ENCODE results near the gene KIRREL3.

The KIRREL3 gene

DNA sequence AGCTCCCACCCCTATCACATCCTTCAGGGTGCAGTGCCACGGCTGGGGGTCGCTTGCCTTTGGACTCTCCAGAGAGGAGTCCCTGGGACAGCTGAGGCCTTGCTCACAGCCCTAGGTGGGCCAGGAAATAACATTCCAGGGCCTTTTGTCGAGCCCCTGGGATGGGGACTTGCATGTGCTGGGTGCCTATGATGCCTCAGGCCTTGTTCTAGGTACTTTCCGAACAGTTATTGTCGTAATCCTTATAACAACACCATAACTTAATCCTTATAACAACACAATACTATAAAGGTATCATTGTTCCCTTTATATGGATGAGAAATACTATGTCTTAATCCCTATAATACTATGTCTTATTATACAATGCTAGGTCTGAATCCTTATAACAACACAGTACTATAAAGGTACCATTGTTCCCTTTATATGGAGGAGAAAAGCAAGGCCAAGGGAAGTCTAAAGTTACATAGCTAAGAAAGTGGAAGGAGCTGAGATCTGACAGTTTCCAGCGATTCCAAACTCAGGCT lies 408.5 kb downstream of the KIRREL3 start:
- no peak overlapping the region for H3K27ac ChIP-seq
- H3K4me2 ChIP-seq = no peak overlapping the region
- H3K9ac ChIP-seq = no peak overlapping the region
- H3K4me3 ChIP-seq (IDR thresholded peaks at IDR 0.05; ENCODE audit: insufficient read depth, low read depth, low read length) = no peak overlapping the region
- no peaks in the 10 kb centered on the region for H3K4me1 ChIP-seq (ENCODE audit: low read depth, poor library complexity, severe bottlenecking)
- H3K27me3 ChIP-seq (ENCODE audit: insufficient read depth, low read depth) = no peaks in the 10 kb centered on the region
- no peaks in the 10 kb centered on the region for H3K79me2 ChIP-seq (ENCODE audit: insufficient read depth, low read depth)
- no peak overlapping the region for H2AFZ ChIP-seq (ENCODE audit: low read depth)
- TF ChIP-seq, protein P1, sequence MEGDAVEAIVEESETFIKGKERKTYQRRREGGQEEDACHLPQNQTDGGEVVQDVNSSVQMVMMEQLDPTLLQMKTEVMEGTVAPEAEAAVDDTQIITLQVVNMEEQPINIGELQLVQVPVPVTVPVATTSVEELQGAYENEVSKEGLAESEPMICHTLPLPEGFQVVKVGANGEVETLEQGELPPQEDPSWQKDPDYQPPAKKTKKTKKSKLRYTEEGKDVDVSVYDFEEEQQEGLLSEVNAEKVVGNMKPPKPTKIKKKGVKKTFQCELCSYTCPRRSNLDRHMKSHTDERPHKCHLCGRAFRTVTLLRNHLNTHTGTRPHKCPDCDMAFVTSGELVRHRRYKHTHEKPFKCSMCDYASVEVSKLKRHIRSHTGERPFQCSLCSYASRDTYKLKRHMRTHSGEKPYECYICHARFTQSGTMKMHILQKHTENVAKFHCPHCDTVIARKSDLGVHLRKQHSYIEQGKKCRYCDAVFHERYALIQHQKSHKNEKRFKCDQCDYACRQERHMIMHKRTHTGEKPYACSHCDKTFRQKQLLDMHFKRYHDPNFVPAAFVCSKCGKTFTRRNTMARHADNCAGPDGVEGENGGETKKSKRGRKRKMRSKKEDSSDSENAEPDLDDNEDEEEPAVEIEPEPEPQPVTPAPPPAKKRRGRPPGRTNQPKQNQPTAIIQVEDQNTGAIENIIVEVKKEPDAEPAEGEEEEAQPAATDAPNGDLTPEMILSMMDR (conservative IDR thresholded peaks at IDR 0.05; ENCODE audit: low read depth, low read length) = no peak
- no peaks in the 10 kb centered on the region for H4K20me1 ChIP-seq (ENCODE audit: insufficient read depth)
- no peaks in the 10 kb centered on the region for H3K36me3 ChIP-seq (ENCODE audit: insufficient read depth)

DNA sequence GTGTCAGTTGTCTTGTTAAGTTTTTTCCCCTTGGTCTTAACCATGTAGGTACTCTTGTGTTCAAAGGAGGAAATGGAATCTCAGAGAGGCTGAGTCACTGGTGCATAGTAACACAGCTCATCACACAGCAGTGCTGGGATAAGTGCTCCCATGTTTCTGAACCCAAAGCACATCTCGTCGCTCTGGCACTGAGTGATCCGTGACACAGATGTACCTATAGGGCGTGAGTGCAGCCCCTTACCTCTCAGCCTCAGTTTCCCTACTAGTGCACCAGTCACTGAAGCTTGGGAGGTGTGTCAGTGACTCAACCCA lies 411.1 kb downstream of the KIRREL3 start:
- H3K4me1 ChIP-seq (ENCODE audit: low read depth, poor library complexity, severe bottlenecking) = no peaks in the 10 kb centered on the region
- TF ChIP-seq, protein P1 (conservative IDR thresholded peaks at IDR 0.05; ENCODE audit: low read depth, low read length) = no peak
- H2AFZ ChIP-seq (ENCODE audit: low read depth) = no peak overlapping the region
- no peak overlapping the region for H3K4me2 ChIP-seq
- no peaks in the 10 kb centered on the region for H4K20me1 ChIP-seq (ENCODE audit: insufficient read depth)
- no peaks in the 10 kb centered on the region for H3K79me2 ChIP-seq (ENCODE audit: insufficient read depth, low read depth)
- H3K9ac ChIP-seq = no peak overlapping the region
- H3K27ac ChIP-seq = no peak overlapping the region
- H3K4me3 ChIP-seq (IDR thresholded peaks at IDR 0.05; ENCODE audit: insufficient read depth, low read depth, low read length) = no peak overlapping the region
- H3K27me3 ChIP-seq (ENCODE audit: insufficient read depth, low read depth) = no peaks in the 10 kb centered on the region
- H3K36me3 ChIP-seq (ENCODE audit: insufficient read depth) = no peaks in the 10 kb centered on the region

DNA sequence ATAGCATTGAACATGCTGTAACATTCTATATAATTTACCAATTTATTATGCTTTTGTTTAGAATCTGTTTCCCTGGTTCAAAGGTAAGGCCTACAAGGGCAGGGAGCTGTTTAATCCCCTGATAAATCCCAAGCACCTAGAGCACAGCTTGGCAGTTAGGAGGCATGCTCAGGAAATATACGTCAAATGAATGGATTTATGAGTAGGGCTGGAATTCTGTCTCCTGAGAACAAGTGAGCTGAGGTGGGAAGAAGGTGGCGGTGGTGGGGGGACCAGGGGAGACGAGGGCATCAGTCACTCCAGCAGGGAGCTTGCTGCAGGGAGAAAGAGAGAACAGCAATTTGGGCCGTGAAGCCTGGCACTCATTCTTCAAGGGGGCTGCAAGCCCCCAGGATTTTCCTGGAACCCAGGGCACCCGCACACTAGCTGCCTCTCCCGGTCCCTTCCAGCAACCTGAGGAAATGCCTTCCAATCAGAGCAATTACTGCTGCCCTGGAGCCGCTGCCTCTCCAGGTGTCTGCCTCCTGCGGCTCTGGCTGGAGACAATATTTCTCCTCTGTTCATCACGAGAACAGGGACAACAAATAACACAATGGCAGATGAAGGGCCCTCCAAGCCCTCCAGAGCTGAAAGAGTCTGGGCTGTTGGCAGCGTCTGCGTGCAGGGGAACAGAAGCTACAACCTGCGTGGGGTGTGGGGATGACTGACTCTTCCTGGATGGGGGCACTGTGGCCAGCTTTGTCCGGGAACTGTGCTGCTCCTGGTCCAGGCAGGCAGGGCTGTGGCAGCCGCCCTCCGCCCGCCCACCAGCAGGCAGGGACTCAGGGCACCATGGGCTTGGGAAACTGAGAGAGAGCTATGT lies 411.7 kb downstream of the KIRREL3 start:
- Histone ChIP-seq H2AFZ (ENCODE audit: low read depth) (no peak overlapping the region), H3K4me2 (no peak overlapping the region), H3K79me2 (ENCODE audit: insufficient read depth, low read depth) (no peaks in the 10 kb centered on the region), H4K20me1 (ENCODE audit: insufficient read depth) (no peaks in the 10 kb centered on the region), H3K4me3 (IDR thresholded peaks at IDR 0.05; ENCODE audit: insufficient read depth, low read depth, low read length) (no peak overlapping the region), H3K4me1 (ENCODE audit: low read depth, poor library complexity, severe bottlenecking) (no peaks in the 10 kb centered on the region), H3K27ac (no peak overlapping the region), H3K27me3 (ENCODE audit: insufficient read depth, low read depth) (no peaks in the 10 kb centered on the region), H3K9ac (no peak overlapping the region), H3K36me3 (ENCODE audit: insufficient read depth) (no peaks in the 10 kb centered on the region)
- TF ChIP-seq, protein P1 (conservative IDR thresholded peaks at IDR 0.05; ENCODE audit: low read depth, low read length) = no peak

DNA sequence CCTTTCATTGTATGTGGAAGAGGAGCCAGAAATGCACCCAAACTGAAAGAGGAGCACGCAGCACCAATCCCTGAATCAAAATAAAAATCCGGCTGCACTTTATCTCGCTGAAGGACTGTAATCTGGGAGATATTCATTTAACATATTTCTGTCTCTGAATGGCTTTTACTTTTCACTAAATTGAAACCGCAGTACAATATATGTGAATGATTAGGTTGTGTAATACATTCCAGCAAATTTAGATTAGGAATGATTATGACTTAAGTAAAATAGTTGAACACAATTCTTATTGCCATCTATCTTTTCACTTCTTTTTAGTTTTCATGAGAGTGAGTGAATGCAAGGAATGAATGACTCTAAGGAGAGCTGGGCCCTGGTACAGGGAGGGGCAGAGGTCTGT lies 413.0 kb downstream of the KIRREL3 start:
- H3K4me2 ChIP-seq = no peak overlapping the region
- H3K4me3 ChIP-seq (IDR thresholded peaks at IDR 0.05; ENCODE audit: insufficient read depth, low read depth, low read length) = no peak overlapping the region
- no peak overlapping the region for H3K9ac ChIP-seq
- no peak overlapping the region for H2AFZ ChIP-seq (ENCODE audit: low read depth)
- no peaks in the 10 kb centered on the region for H3K79me2 ChIP-seq (ENCODE audit: insufficient read depth, low read depth)
- no peaks in the 10 kb centered on the region for H4K20me1 ChIP-seq (ENCODE audit: insufficient read depth)
- TF ChIP-seq, protein P1 (conservative IDR thresholded peaks at IDR 0.05; ENCODE audit: low read depth, low read length) = no peak
- no peaks in the 10 kb centered on the region for H3K36me3 ChIP-seq (ENCODE audit: insufficient read depth)
- no peaks in the 10 kb centered on the region for H3K4me1 ChIP-seq (ENCODE audit: low read depth, poor library complexity, severe bottlenecking)
- no peak overlapping the region for H3K27ac ChIP-seq
- no peaks in the 10 kb centered on the region for H3K27me3 ChIP-seq (ENCODE audit: insufficient read depth, low read depth)
